HCT116 (cell line): ENCODE measurements around the gene TEX9. TPM values are rescaled to one million over a fixed set of nuclear protein-coding genes. Genes with fewer than 3 reads are reported as not detected.

Source experiments
- ATAC-seq: fragments of 200-7000 bp; cut with Tn5 transposase; 2 replicates; pipeline ENCODE4 v1.9.1; 2020; ENCODE audit warnings: mild to moderate bottlenecking, moderate library complexity
- BruUV-seq: library from RNA; stranded (reverse); fragments of 400-500 nt; replicated peaks from 2 replicates; lab custom pipeline; 2021; lab: Mats Ljungman, UMichigan
- CTCF ChIA-PET: fragments of 300-600 bp; sonication (Branson Sonifier 250); formaldehyde crosslinking; loops from one replicate; lab custom pipeline; 2021; ENCODE audit warnings: antibody characterized with exemption; lab: Charles Lee
- POLR2A ChIA-PET: fragments of 300-600, 350-600 bp; sonication (Branson Sonifier 250); formaldehyde crosslinking; loops from one replicate; lab custom pipeline; 2021; ENCODE audit warnings: antibody characterized with exemption; lab: Charles Lee
- RAD21 ChIA-PET, 2 experiments: fragments of 300-600 bp; sonication (Branson Sonifier 250); formaldehyde crosslinking; loops; one replicate each; lab custom pipeline; 2023; ENCODE audit warnings: low total read pairs in 2 of 2; ENCODE audit not compliant: uncharacterized antibody in 2 of 2, unreplicated experiment in 2 of 2, low non-redundant PET in 1 of 2; lab: Charles Lee
- DNase-seq: peaks from one replicate; pipeline ENCODE4 v3.0.0-alpha.2; 2010; ENCODE audit warnings: low read depth, low spot score
- H2AFZ ChIP-seq: fragments of 200-600 bp; shearing (Covaris generic), sonication (generic); 2 replicates; pipeline ENCODE4 v1.6.1; 2017; ENCODE audit warnings: low read depth, mixed run types, mixed read lengths, antibody characterized with exemption, low read length; ENCODE audit not compliant: poor library complexity, severe bottlenecking
- H3K27ac ChIP-seq: 2 replicates; pipeline ENCODE4 v1.5.1; 2012; ENCODE audit warnings: low read depth, low read length
- H3K27me3 ChIP-seq: fragments of 200-600 bp; sonication (generic); 2 replicates; pipeline ENCODE4 v1.6.1; 2016; ENCODE audit warnings: mixed run types, low read length, mixed read lengths; ENCODE audit not compliant: insufficient read depth
- H3K36me3 ChIP-seq, 2 experiments: fragments of 200-500 bp in 1 of 2; fragments of 200-600 bp in 1 of 2; sonication (Bioruptor generic) in 1 of 2; sonication (generic) in 1 of 2; 2 replicates each; pipeline versions ENCODE4 v1.5.1 to v1.6.1; 2014 to 2016; ENCODE audit warnings: low read length in 2 of 2, inconsistent platforms in 1 of 2, mixed read lengths in 1 of 2, mixed run types in 1 of 2; ENCODE audit not compliant: insufficient read depth in 2 of 2, control insufficient read depth in 1 of 2
- H3K4me1 ChIP-seq, 2 experiments: fragments of 200-600 bp in 1 of 2; sonication (generic) in 1 of 2; 2 replicates each; pipeline versions ENCODE4 v1.5.1 to v1.6.1; 2012 to 2017; ENCODE audit warnings: low read length in 2 of 2, inconsistent platforms in 1 of 2, mild to moderate bottlenecking in 1 of 2, mixed read lengths in 1 of 2, mixed run types in 1 of 2, moderate library complexity in 1 of 2; ENCODE audit not compliant: insufficient read depth in 2 of 2, control insufficient read depth in 1 of 2
- H3K4me2 ChIP-seq: fragments of 200-600 bp; sonication (generic); 2 replicates; pipeline ENCODE4 v1.6.1; 2017; ENCODE audit warnings: mixed run types, low read length, mixed read lengths
- H3K4me3 ChIP-seq, 2 experiments: fragments of 200-600 bp in 1 of 2; sonication (generic) in 1 of 2; replicated peaks in 1 of 2; 2 replicates each; pipeline ENCODE4 v1.5.1; 2011 to 2016; ENCODE audit warnings: low read length in 2 of 2, control low read depth in 1 of 2, low read depth in 1 of 2, mild to moderate bottlenecking in 1 of 2, mixed read lengths in 1 of 2, mixed run types in 1 of 2
- H3K79me2 ChIP-seq: fragments of 200-600 bp; sonication (generic); 2 replicates; pipeline ENCODE4 v1.6.1; 2017; ENCODE audit warnings: mild to moderate bottlenecking, mixed run types, low read length, moderate library complexity, mixed read lengths; ENCODE audit not compliant: insufficient read depth
- H3K9ac ChIP-seq: fragments of 200-600 bp; sonication (generic); 2 replicates; pipeline ENCODE4 v1.6.1; 2016; ENCODE audit warnings: low read length, mixed read lengths
- H3K9me2 ChIP-seq: fragments of 200-600 bp; sonication (generic), shearing (Covaris generic); 2 replicates; pipeline ENCODE4 v1.6.1; 2017; ENCODE audit warnings: mixed run types, mild to moderate bottlenecking, moderate library complexity; ENCODE audit not compliant: insufficient read depth
- H3K9me3 ChIP-seq, 2 experiments: fragments of 200-500 bp in 1 of 2; fragments of 200-600 bp in 1 of 2; sonication (Bioruptor generic) in 1 of 2; sonication (generic) in 1 of 2; 2 replicates each; pipeline ENCODE4 v1.6.1; 2014 to 2017; ENCODE audit warnings: low read length in 2 of 2, mixed read lengths in 2 of 2, inconsistent platforms in 1 of 2, low read depth in 1 of 2, mild to moderate bottlenecking in 1 of 2, mixed run types in 1 of 2, moderate library complexity in 1 of 2; ENCODE audit not compliant: control insufficient read depth in 1 of 2, insufficient read depth in 1 of 2
- H4K20me1 ChIP-seq: fragments of 200-600 bp; sonication (generic), shearing (Covaris generic); 2 replicates; pipeline ENCODE4 v1.6.1; 2017; ENCODE audit warnings: mixed run types, mild to moderate bottlenecking, moderate library complexity; ENCODE audit not compliant: insufficient read depth
- CBX3 ChIP-seq: IDR thresholded peaks from 2 replicates; pipeline ENCODE4 v1.6.1; 2012; ENCODE audit warnings: low read depth
- CTCF ChIP-seq, 3 experiments: fragments of 200-600 bp in 1 of 3; sonication (generic) in 1 of 3; IDR thresholded peaks in 2 of 3; conservative IDR thresholded peaks in 1 of 3; 2 replicates each; pipeline ENCODE4 v1.5.1; 2012 to 2017; ENCODE audit warnings: low read depth in 2 of 3, low read length in 2 of 3, antibody characterized with exemption in 1 of 3, borderline replicate concordance in 1 of 3, control low read depth in 1 of 3, mild to moderate bottlenecking in 1 of 3, mixed read lengths in 1 of 3, mixed run types in 1 of 3, moderate library complexity in 1 of 3; ENCODE audit not compliant: insufficient read depth in 1 of 3
- EGR1 ChIP-seq: IDR thresholded peaks from 2 replicates; pipeline ENCODE4 v1.6.1; 2012; ENCODE audit warnings: low read depth
- ELF1 ChIP-seq: IDR thresholded peaks from 2 replicates; pipeline ENCODE4 v1.6.1; 2012; ENCODE audit warnings: low read depth, borderline replicate concordance
- EZH2phosphoT487 ChIP-seq: fragments of 200-600 bp; IDR thresholded peaks from 2 replicates; pipeline ENCODE4 v1.6.1; 2018; ENCODE audit warnings: antibody characterized with exemption, borderline replicate concordance
- MAX ChIP-seq: IDR thresholded peaks from 2 replicates; pipeline ENCODE4 v1.6.1; 2012
- POLR2A ChIP-seq: IDR thresholded peaks from 2 replicates; pipeline ENCODE4 v1.7.0; 2011; ENCODE audit warnings: borderline replicate concordance; ENCODE audit not compliant: insufficient read depth, insufficient read length; ENCODE audit errors: extremely low read depth
- POLR2AphosphoS5 ChIP-seq: IDR thresholded peaks from 2 replicates; pipeline ENCODE4 v1.6.1; 2011; ENCODE audit warnings: mild to moderate bottlenecking, low read depth, low read length, moderate library complexity
- RAD21 ChIP-seq: IDR thresholded peaks from 2 replicates; pipeline ENCODE4 v1.6.1; 2012; ENCODE audit warnings: low read depth, mild to moderate bottlenecking
- REST ChIP-seq: IDR thresholded peaks from 2 replicates; pipeline ENCODE4 v1.6.1; 2012; ENCODE audit warnings: low read depth
- SRF ChIP-seq: IDR thresholded peaks from 2 replicates; pipeline ENCODE4 v1.6.1; 2012; ENCODE audit warnings: low read depth
- TCF7L2 ChIP-seq: IDR thresholded peaks from 2 replicates; pipeline ENCODE4 v1.7.0; 2011; ENCODE audit warnings: borderline replicate concordance, inconsistent platforms; ENCODE audit not compliant: insufficient read depth, insufficient read length; ENCODE audit errors: extremely low read depth
- YY1 ChIP-seq: IDR thresholded peaks from 2 replicates; pipeline ENCODE4 v1.6.1; 2011; ENCODE audit warnings: low read length, low read depth, moderate library complexity, mild to moderate bottlenecking; ENCODE audit not compliant: insufficient replicate concordance; ENCODE audit errors: extremely low read depth
- ZBTB33 ChIP-seq: IDR thresholded peaks from 2 replicates; pipeline ENCODE4 v1.6.1; 2011; ENCODE audit warnings: mild to moderate bottlenecking, low read length, moderate library complexity; ENCODE audit not compliant: insufficient replicate concordance; ENCODE audit errors: extremely low read depth
- ZFX ChIP-seq: fragments of 450-650 bp; IDR thresholded peaks from 2 replicates; pipeline ENCODE4 v1.6.1; 2017
- ZNF274 ChIP-seq: fragments of 200-500 bp; sonication (Bioruptor generic); IDR thresholded peaks from 2 replicates; pipeline ENCODE4 v1.6.1; 2014; ENCODE audit warnings: mild to moderate bottlenecking, low read depth, low read length, inconsistent platforms
- intact Hi-C: fragments of 100-400 bp; cut with micrococcal nuclease; formaldehyde crosslinking; loops from 2 replicates; pipeline ENCODE4 v1.10.0; 2022
- total RNA-seq: library from RNA; stranded (reverse); gene quantifications from one replicate; pipeline ENCODE4 v1.2.1, GENCODE V29; 2021; ENCODE audit not compliant: unreplicated experiment
- TF ChIP-seq, protein P1 (sequence below): IDR thresholded peaks from 2 replicates; pipeline ENCODE4 v1.6.1; 2012

Gene TEX9
- total RNA-seq, 1 experiment from 2014 or later, result 5.2 TPM

GRCh38 chr15:56343879-56344278 lies 21.3 kb upstream of the TEX9 start:
- intact Hi-C loops, result loop anchor here (10.0 kb wide), 1 partner anchor 49 kb away; no protein-coding TSS in a partner anchor
- no peak overlapping the region for H2AFZ ChIP-seq

More at GRCh38 chr15:56343879-56344278, 21.3 kb upstream of the TEX9 start:
- no peaks in the 10 kb centered on the region for H3K36me3 ChIP-seq
- H3K9ac ChIP-seq, result no peak overlapping the region
- no peaks in the 10 kb centered on the region for H3K9me2 ChIP-seq
- ChIA-PET CTCF (no interaction called here), POLR2A (no interaction called here), RAD21 (no interaction called here)
- no peaks in the 10 kb centered on the region for H3K9me3 ChIP-seq
- no peaks in the 10 kb centered on the region for H3K27me3 ChIP-seq
- no peaks in the 10 kb centered on the region for H3K4me1 ChIP-seq
- ATAC-seq, result no peak
- H3K27ac ChIP-seq, result no peak overlapping the region
- no peaks in the 10 kb centered on the region for H3K79me2 ChIP-seq
- DNase-seq, result no peak
- no TSS peak for BruUV-seq
- no peak for TF ChIP-seq CBX3
- TF ChIP-seq ZFX, result no peak
- no peak for TF ChIP-seq ZNF274
- TF ChIP-seq POLR2AphosphoS5, result no peak
- TF ChIP-seq ELF1, result no peak
- TF ChIP-seq, protein P1, sequence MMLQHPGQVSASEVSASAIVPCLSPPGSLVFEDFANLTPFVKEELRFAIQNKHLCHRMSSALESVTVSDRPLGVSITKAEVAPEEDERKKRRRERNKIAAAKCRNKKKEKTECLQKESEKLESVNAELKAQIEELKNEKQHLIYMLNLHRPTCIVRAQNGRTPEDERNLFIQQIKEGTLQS, result no peak
- no peak for TF ChIP-seq TCF7L2
- no peak for TF ChIP-seq EGR1
- TF ChIP-seq SRF, result no peak
- TF ChIP-seq EZH2phosphoT487, result no peak
- TF ChIP-seq YY1, result no peak
- no peak for TF ChIP-seq POLR2A
- TF ChIP-seq MAX, result no peak
- no peak for TF ChIP-seq ZBTB33
- no peak for TF ChIP-seq REST
- TF ChIP-seq RAD21, result no peak
- no peak for TF ChIP-seq CTCF (IDR thresholded peaks at IDR 0.05 in 2 of 3, conservative IDR thresholded peaks at IDR 0.05 in 1 of 3; ENCODE audit: borderline replicate concordance in 1 of 3, insufficient read depth in 1 of 3, low read depth in 2 of 3, low read length in 2 of 3)
- no peak overlapping the region for H3K4me2 ChIP-seq
- H3K4me3 ChIP-seq, result no peak overlapping the region
- no peaks in the 10 kb centered on the region for H4K20me1 ChIP-seq
